Measurements from ENCODE around the gene OBSCN.

OBSCN gene

DNA sequence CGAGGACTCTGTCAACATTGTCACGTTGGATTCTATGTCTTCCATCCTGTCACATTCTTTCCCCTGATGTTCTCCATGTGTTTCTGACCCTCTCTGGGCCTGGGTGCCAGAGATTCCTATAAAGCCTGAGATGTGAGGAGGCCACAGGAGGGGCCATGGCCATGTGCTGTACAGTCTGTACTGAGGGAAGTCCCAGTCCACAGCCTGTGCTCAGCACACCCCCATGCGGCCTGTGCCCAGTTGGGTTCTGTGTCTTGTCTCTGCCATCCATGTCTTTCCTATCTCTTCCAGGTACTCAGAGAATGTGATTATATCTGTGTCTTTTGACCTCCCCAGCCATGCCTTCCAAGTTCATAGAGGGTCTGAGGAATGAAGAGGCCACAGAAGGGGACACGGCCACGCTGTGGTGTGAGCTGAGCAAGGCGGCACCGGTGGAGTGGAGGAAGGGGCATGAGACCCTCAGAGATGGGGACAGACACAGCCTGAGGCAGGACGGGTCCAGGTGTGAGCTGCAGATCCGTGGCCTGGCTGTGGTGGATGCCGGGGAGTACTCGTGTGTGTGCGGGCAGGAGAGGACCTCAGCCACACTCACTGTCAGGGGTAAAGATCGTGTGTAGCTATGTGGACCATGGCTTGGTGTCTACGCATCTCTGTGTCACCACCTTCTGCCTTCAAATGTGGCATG, 86.1 kb downstream of the OBSCN start:
- DNase-seq: no peak

DNA sequence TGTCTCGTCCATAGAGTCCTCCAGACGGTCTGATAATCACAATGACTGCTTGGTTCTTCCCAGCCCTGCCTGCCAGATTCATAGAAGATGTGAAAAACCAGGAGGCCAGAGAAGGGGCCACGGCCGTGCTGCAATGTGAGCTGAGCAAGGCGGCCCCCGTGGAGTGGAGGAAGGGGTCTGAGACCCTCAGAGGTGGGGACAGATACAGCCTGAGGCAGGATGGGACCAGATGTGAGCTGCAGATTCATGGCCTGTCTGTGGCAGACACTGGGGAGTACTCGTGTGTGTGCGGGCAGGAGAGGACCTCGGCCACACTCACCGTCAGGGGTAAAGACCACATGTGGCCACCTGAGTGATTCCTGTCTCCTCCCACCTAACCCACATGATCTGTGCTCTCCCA, 86.9 kb downstream of the OBSCN start:
- DNase-seq: no peak

DNA sequence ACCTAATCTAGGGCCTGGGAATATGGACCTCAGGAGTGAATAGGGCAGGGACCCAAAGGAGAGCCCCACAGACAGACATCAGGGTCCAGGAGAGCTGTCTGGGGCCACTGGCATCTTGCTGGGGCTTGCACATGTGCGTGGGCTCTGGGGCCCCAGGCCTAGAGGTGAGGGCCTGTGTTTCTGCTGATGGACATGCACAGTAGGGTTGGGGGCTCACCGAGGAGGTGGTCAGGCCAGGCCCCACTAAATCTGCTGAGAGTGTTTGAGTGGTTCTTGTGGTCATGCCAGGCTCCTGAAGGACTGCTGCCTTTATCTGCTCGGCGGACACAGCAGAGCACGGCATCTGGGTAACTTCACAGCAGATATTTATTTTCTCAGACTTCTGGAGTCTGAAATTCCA, 87.4 kb downstream of the OBSCN start:
- DNase-seq: no peak

DNA sequence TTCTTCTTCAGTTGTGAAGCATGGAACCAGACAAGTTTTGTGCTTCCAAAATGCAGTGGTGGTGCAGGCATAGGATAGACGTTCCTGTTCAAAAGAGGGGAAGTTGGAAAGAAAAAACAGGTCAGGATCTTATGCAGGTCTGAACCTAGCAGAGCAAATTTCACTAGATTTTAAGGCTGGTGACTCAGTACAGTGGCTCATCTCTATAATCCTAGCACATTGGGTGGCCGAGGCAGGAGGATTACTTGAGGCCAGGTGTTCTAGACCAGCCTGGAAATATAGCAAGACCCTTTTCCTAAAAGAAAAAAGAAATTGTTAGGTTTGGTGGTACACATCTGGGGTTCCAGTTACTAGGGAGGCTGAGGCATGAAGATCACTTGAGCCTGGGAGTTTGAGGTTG, 88.1 kb downstream of the OBSCN start:
- no peak for DNase-seq

DNA sequence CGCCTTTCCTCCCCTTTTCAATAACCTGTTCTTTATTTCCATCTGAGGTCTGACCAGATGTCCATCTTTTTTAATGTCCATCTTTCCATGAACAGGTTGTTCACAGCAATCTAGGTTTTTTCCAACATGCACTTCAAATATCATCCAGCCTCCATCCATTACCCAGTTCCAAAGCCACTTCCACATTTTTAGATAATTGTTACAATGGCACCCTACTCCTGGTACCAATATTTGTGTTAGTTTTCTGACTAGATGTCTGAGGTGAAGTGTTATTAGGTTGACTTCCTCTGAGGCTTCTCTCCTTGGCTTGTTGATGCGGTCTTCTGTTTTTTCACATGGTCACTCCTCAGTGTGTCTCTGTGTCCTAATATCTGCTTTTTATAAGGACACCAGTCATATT, 89.4 kb downstream of the OBSCN start:
- no peak for DNase-seq

DNA sequence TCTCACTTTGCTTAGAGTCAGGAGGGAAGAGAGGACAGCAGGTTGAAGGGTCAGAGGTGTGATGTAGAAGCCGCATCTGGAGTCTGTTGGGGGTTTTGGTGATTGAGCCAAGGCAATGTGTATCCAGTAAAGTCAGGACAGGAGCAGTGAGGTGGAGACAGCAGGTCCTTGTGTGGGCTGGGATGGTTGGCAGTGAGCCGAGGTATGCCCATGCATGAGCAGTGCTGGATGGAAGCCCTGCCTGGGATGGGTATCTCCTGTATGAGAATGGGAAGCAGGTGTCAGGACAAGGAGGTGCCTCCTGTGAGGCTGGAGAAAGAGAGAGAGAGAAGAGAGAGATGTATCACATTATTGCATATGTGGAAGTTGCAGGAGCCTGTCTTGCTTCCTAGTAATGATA, 90.0 kb downstream of the OBSCN start:
- DNase-seq: no peak

DNA sequence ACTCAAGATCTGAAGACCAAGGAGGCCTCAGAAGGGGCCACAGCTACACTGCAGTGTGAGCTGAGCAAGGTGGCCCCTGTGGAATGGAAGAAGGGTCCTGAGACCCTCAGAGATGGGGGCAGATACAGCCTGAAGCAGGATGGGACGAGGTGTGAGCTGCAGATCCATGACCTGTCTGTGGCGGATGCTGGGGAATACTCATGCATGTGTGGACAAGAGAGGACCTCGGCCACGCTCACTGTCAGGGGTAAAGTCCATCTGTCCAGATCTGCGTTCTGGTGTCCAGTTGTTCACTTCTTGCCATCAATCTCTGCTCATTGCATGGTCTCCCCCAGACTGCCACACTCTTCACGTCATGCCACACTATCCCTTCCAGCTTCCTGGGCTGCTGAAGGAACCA, 90.6 kb downstream of the OBSCN start:
- DNase-seq: no peak

DNA sequence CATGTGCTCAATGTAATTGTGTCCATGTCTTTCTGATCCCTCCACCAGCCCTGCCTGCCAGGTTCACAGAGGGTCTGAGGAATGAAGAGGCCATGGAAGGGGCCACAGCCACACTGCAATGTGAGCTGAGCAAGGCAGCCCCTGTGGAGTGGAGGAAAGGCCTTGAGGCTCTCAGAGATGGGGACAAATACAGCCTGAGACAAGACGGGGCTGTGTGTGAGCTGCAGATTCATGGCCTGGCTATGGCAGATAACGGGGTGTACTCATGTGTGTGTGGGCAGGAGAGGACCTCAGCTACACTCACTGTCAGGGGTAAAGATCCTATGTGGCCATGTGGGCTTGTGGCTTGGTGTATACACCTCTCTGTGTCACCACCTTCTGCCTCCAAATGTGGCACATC, 91.4 kb downstream of the OBSCN start:
- no peak for DNase-seq

DNA sequence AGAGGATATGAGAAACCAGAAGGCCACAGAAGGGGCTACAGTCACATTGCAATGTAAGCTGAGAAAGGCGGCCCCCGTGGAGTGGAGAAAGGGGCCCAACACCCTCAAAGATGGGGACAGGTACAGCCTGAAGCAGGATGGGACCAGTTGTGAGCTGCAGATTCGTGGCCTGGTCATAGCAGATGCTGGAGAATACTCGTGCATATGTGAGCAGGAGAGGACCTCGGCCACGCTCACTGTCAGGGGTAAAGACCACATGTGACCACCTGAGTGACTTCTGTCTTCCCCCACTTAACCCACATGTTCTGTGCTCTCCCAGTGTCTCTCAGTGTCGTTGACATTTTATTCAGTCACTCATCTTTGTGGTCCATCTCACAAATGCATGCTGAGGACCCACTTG, 92.1 kb downstream of the OBSCN start:
- DNase-seq: no peak

DNA sequence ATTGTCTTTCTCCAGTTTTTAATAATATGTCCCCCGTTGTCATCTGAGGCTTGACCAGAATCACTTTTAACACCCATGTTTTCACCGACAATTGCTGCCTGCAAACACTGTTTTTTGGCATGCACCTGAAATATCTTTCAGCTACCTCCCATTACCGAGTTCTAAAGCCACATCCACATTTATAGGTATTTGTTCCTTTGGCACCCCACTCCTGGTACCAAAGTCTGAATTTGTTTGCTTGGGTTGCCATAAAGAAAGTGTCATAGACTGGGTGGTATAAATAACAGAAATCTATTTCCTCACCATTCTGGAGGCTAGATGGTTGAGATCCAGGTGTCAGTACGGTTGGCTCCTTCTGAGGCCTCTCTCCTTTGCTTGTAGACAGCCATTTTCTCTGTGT, 94.2 kb downstream of the OBSCN start:
- no peak for DNase-seq

DNA sequence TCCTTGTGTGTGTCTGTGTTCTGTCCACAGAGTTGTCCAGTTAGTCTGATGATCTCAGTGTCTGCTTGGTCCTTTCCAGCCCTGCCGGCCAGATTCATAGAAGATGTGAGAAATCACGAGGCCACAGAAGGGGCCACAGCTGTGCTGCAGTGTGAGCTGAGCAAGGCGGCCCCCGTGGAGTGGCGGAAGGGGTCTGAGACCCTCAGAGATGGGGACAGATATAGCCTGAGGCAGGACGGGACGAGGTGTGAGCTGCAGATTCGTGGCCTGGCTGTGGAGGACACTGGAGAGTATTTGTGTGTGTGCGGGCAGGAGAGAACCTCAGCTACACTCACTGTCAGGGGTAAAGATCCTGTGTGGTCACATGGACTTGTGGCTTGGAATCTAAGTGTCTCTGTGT, 95.8 kb downstream of the OBSCN start:
- DNase-seq: no peak

DNA sequence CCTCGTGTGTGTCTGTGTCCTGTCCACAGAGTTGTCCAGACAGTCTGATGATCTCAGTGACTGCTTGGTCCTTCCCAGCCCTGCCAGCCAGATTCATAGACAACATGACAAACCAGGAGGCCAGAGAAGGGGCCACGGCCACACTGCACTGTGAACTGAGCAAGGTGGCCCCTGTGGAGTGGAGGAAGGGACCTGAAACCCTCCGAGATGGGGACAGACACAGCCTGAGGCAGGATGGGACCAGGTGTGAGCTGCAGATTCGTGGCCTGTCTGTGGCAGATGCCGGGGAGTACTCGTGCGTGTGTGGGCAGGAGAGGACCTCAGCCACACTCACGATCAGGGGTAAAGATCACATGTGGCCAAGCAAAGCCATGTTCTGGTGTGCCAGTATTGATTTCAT, 96.4 kb downstream of the OBSCN start:
- no peak for DNase-seq

DNA sequence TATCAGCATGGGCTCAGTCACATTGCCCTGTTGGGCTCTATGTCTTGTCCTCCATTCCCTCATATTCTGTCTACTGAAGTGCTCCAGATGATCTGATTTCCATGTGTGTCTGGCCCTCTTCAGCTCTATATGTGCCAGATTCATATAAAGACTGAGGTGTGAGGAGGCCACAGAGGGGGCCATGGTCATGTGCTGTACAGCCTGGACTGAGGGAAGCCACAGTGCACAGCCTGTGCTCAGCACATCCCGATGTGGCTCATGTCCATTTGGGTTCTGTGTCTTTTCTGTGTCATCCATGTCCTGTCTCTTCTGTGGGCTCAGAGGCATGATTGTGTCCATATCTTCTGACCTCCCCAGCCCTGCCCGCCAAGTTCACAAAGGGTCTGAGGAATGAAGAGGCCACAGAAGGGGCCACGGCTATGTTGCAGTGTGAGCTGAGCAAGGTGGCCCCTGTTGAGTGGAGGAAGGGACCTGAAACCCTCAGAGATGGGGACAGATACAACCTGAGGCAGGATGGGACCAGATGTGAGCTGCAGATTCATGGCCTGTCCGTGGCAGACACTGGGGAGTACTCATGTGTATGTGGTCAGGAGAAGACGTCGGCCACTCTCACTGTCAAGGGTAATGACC, 97.0 kb downstream of the OBSCN start:
- DNase-seq: no peak

DNA sequence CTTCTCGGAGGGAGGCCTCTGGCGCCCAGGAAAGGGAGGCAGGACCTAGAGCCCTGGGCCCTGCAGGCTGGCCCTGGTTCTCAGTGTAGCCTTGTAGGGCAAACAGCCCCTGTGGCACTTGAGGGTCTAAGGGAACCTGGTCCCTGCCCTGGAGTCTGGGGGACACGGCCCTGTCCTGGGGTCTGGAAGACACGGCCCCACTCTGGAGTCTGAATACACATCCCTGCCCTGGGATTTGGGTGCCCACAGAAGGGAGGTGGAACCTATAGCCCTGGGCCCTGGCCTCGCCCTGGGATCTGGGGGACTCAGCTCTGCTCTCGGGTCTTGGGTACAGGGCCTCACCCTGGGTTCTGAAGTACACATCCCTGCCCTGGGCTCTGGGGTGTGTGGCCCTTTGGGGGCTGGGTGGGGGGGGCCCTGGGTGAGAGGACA, 97.9 kb downstream of the OBSCN start:
- DNase-seq: no peak

DNA sequence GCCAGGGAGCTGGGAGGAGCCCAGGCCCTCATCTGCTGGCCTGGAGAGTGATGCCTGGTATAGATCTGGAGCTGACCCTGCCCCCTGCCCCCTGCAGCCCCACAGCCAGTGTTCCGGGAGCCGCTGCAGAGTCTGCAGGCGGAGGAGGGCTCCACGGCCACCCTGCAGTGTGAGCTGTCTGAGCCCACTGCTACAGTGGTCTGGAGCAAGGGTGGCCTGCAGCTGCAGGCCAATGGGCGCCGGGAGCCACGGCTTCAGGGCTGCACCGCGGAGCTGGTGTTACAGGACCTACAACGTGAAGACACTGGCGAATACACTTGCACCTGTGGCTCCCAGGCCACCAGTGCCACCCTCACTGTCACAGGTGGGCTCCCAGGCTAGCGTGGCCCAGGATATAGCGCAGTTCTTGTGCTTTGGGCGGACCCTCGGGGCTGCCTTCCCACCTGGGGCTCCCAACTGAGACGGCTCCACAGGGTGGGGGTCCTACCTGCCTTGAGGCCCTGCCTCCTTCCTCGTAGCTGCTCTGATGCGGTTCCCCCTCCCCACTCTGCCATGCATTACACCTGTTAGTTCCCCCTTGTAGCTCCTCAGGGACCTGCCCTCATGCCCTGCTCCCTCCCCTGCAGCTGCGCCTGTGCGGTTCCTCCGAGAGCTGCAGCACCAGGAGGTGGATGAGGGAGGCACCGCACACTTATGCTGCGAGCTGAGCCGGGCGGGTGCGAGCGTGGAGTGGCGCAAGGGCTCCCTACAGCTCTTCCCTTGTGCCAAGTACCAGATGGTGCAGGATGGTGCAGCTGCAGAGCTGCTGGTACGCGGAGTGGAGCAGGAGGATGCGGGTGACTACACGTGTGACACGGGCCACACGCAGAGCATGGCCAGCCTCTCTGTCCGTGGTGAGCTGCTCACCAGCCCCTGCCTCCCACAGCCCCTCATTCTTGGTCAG, 98.7 kb downstream of the OBSCN start:
- peak; percentile 2 for DNase-seq

DNA sequence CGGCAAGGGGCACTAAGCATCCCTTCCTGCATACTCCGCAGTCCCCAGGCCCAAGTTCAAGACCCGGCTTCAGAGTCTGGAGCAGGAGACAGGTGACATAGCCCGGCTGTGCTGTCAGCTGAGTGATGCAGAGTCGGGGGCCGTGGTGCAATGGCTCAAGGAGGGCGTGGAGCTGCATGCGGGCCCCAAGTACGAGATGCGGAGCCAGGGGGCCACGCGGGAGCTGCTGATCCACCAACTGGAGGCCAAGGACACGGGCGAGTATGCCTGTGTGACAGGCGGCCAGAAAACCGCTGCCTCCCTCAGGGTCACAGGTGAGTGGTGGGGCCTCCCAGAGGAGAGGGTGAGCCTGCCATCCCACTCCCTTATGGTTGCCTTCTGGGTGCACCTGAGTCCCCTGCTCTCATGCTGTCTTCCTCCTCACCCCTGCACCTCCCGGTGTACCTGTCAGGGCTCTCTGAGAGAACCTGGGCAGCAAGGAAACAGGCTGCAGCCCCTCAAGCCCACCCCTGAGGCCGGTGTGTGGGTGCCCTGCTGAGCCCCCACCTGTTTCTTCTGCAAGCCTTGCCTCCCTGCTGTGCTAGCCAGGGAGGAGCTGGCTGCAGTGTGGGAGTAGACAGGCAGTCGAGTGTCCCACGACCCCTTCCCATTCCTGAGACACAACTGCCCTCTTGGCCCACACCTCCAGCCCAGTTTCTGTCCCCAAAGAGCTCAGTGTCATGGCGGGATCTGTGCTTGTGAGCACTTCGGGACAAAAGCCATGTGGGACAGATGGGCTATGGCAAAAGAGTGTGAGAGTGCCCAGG, 99.6 kb downstream of the OBSCN start:
- DNase-seq: no peak

DNA sequence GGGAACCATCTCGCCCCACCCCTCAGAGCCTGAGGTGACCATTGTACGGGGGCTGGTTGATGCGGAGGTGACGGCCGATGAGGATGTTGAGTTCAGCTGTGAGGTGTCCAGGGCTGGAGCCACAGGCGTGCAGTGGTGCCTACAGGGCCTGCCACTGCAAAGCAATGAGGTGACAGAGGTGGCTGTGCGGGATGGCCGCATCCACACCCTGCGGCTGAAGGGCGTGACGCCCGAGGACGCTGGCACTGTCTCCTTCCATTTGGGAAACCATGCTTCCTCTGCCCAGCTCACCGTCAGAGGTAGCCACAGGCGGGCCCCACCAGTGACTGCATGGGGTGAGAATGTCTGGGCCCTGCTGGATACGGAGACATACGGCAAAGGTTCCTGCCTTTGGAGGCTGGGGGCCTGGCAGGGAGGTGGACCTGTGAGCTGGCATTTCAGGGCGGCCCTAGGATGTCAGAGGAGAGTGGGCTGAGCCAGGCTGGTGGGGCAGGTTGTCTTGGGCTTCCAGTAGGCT, 100.3 kb downstream of the OBSCN start:
- no peak for DNase-seq

DNA sequence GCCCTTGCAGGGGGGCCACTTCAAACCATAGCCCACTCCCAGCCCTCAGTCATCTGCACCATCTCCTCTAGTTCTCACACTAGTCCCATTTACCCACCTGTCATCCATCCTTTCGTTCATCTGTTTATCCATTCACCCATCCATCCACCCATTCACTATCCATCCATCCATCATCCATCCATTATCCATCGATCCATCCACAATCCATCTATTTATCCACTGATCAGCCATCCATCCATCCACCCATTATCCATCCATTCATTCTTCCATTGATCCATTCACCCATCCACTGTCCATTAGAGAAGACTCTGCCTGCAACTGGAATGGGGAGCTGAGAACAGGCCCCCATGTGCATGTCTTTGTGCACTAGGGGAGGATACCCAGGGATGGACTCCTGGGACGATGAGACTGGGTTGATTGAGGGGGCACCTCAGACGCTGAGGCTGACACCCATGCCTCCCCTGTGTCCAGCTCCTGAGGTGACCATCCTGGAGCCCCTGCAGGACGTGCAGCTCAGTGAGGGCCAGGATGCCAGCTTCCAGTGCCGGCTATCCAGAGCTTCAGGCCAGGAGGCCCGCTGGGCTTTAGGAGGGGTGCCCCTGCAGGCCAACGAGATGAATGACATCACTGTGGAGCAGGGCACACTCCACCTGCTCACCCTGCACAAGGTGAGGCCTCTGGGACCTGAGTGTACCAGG, 100.9 kb downstream of the OBSCN start:
- no peak for DNase-seq

DNA sequence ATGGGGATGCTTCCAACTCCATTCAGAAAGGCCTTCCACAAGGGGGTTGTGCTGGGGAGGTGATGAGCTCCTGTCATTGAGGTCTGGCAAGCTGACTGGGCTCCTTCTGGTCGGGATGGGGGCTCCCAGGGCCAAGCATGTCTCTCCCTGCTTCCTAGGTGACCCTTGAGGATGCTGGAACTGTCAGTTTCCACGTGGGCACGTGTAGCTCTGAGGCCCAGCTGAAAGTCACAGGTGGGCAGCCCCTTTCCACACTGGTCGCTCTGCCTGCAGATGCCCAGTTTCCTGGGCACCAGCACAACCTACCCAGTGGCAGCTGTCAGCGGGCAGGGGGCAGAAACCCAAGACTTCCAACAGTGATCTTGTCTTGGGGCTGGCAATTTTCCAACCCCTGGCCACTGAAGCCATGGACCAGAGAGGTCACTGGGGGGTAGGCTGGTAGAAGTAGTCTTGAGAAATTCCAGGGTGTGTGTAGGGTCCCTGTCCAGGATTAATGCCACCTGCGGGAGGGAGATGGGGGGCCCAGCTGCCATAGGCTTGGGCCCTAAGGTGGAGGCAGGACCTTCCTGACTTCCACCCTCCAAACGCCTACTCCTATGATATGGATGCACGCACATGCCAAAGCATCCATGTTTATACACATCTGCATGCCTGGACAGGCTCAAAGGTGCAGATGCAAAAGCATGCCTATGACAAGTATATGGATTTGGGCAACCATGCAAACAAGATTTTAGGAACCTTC, 101.7 kb downstream of the OBSCN start:
- no peak for DNase-seq

DNA sequence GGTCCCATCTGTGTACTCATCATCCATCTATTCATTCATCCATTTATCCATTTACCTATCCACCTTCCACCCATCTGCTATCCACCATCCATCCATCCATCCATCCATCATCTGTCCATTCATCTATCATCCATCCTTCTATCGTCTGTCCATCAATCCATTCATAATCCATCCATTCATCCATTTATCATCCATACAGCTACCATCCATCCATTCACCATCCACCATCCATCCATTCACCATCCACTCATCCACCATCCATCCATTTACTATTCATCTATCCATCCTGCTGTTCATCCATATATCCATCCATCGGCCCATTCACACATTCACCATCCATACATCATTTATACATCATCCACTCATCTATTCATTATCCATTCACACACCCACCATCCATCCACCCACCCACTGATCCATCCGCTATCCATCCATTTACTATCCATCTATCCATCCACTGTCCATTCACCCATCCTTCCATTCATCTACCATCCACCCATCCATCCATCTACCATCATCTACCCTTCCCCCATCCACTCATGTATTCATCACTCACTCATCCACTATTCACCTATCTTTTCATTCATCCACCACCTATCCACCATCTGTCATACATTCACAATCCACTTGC, 102.4 kb downstream of the OBSCN start:
- DNase-seq: no peak

DNA sequence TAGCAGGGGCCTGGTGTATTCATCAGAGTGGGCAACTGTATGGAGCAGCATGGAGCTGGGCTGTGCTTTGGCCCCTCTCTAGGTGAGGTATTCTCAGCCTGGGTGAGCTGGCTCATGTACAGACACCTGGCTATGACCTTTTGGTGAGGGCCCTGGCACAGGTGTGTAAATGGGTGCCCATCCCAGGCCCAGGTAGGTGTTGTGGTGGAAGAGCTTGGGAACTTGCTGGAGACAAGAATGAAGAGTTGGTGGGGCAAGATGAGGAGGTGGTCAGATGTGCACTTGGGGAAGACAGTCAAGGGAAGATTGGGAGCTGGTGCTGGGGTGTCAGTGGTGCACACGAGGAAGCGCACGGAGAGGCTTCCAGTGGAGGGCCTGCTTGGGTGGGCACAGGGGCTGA, 103.2 kb downstream of the OBSCN start:
- no peak for DNase-seq

Data from NCI-H1092 (cell line).